Measurements from ENCODE around the gene KIAA0513. TPM values are rescaled to one million over a fixed set of nuclear protein-coding genes. Genes with fewer than 3 reads are reported as not detected.

The KIAA0513 gene
- total RNA-seq, 1 experiment from 2014 or later = 2.9 TPM

GRCh38 chr16:85096921-85097320 lies 69.3 kb downstream of the KIAA0513 start:
- H3K36me3 ChIP-seq (ENCODE audit: insufficient read depth, low read length, poor library complexity, severe bottlenecking) = no peaks in the 10 kb centered on the region
- TF ChIP-seq CTCF (conservative IDR thresholded peaks at IDR 0.05; ENCODE audit: low read depth, low read length) (no peak), EZH2 (IDR thresholded peaks at IDR 0.05; ENCODE audit: borderline replicate concordance, low read depth, low read length, poor library complexity, severe bottlenecking) (no peak)
- no TSS peak for BruUV-seq (replicated peaks)
- H3K4me1 ChIP-seq (ENCODE audit: insufficient read depth, low read length, poor library complexity, severe bottlenecking) = no peaks in the 10 kb centered on the region
- H3K27ac ChIP-seq (ENCODE audit: low read depth, low read length, poor library complexity, severe bottlenecking) = no peak overlapping the region
- ChIA-PET POLR2A (ENCODE audit: low non-redundant PET) (interaction anchor here (0.6 kb wide), 1 partner anchor 614 kb away, joined by 4 read pairs; no protein-coding TSS in a partner anchor), CTCF (no interaction called here)
- intact Hi-C loops (cut with micrococcal nuclease; ENCODE audit: unreplicated experiment) = no loop called here
- H3K4me3 ChIP-seq (ENCODE audit: low read depth, low read length, poor library complexity, severe bottlenecking) = no peak overlapping the region
- H3K27me3 ChIP-seq (replicated peaks; ENCODE audit: insufficient read depth, low read depth, low read length, poor library complexity) = no peaks in the 10 kb centered on the region
- no peaks in the 10 kb centered on the region for H3K9me3 ChIP-seq (ENCODE audit: low read depth, low read length, poor library complexity, severe bottlenecking)
- no peak for DNase-seq (ENCODE audit: low spot score)

- CTCF ChIA-PET = interaction anchor here (0.6 kb wide), 1 partner anchor 42 kb away, joined by 3 read pairs; no protein-coding TSS in a partner anchor
- TF ChIP-seq EZH2 (IDR thresholded peaks at IDR 0.05; ENCODE audit: borderline replicate concordance, low read depth, low read length, poor library complexity, severe bottlenecking) (no peak), CTCF (conservative IDR thresholded peaks at IDR 0.05; ENCODE audit: low read depth, low read length) (no peak)
These were observed 71.0 kb downstream of the KIAA0513 start for GRCh38 chr16:85098565-85098964.

GRCh38 chr16:85100265-85100664 lies 72.7 kb downstream of the KIAA0513 start:
- no peaks in the 10 kb centered on the region for H3K9me3 ChIP-seq (ENCODE audit: low read depth, low read length, poor library complexity, severe bottlenecking)
- no peaks in the 10 kb centered on the region for H3K4me1 ChIP-seq (ENCODE audit: insufficient read depth, low read length, poor library complexity, severe bottlenecking)
- ChIA-PET POLR2A (ENCODE audit: low non-redundant PET) (no interaction called here), CTCF (no interaction called here)
- no peak overlapping the region for H3K4me3 ChIP-seq (ENCODE audit: low read depth, low read length, poor library complexity, severe bottlenecking)
- no peaks in the 10 kb centered on the region for H3K36me3 ChIP-seq (ENCODE audit: insufficient read depth, low read length, poor library complexity, severe bottlenecking)
- intact Hi-C loops (cut with micrococcal nuclease; ENCODE audit: unreplicated experiment) = no loop called here
- DNase-seq (ENCODE audit: low spot score) = no peak
- TF ChIP-seq CTCF (conservative IDR thresholded peaks at IDR 0.05; ENCODE audit: low read depth, low read length) (no peak), EZH2 (IDR thresholded peaks at IDR 0.05; ENCODE audit: borderline replicate concordance, low read depth, low read length, poor library complexity, severe bottlenecking) (no peak)
- no peaks in the 10 kb centered on the region for H3K27me3 ChIP-seq (replicated peaks; ENCODE audit: insufficient read depth, low read depth, low read length, poor library complexity)
- no peak overlapping the region for H3K27ac ChIP-seq (ENCODE audit: low read depth, low read length, poor library complexity, severe bottlenecking)
- BruUV-seq (replicated peaks) = no TSS peak

More at GRCh38 chr16:85098565-85098964, 71.0 kb downstream of the KIAA0513 start:
- POLR2A ChIA-PET (ENCODE audit: low non-redundant PET) = no interaction called here
- no peak overlapping the region for H3K27ac ChIP-seq (ENCODE audit: low read depth, low read length, poor library complexity, severe bottlenecking)
- no peak overlapping the region for H3K4me3 ChIP-seq (ENCODE audit: low read depth, low read length, poor library complexity, severe bottlenecking)
- intact Hi-C loops (cut with micrococcal nuclease; ENCODE audit: unreplicated experiment) = no loop called here
- peak; percentile 25 for DNase-seq (ENCODE audit: low spot score)
- H3K27me3 ChIP-seq (replicated peaks; ENCODE audit: insufficient read depth, low read depth, low read length, poor library complexity) = no peaks in the 10 kb centered on the region
- BruUV-seq (replicated peaks) = no TSS peak
- no peaks in the 10 kb centered on the region for H3K9me3 ChIP-seq (ENCODE audit: low read depth, low read length, poor library complexity, severe bottlenecking)
- H3K36me3 ChIP-seq (ENCODE audit: insufficient read depth, low read length, poor library complexity, severe bottlenecking) = no peaks in the 10 kb centered on the region
- H3K4me1 ChIP-seq (ENCODE audit: insufficient read depth, low read length, poor library complexity, severe bottlenecking) = no peaks in the 10 kb centered on the region
